Heart left ventricle (tissue), 16 donors: ENCODE data around the gene INO80. TPM values are rescaled to one million over a fixed set of nuclear protein-coding genes. Genes with fewer than 3 reads are reported as not detected.
A peak's percentile ranks its signal among the peaks of the same experiment; 100 is the strongest.

ENCODE experiments used
- ATAC-seq, 4 donors: fragments of 200-7000 bp; cut with Tn5 transposase; one replicate each; pipeline ENCODE4 v1.9.1; 2020 to 2022; ENCODE audit warnings: moderate library complexity in 4 of 4, mild to moderate bottlenecking in 3 of 4, moderate number of reproducible peaks in 1 of 4
- DNase-seq, 5 donors: peaks; one replicate each; pipeline ENCODE4 v3.0.0-alpha.2; 2020
- H3K27ac ChIP-seq, 12 donors: fragments of 200-600 bp; sonication (generic) in 4 of 12; one replicate each; pipeline versions ENCODE4 v1.5.0 to v1.8.0; 2016 to 2022; ENCODE audit warnings: mild to moderate bottlenecking in 2 of 12
- H3K27me3 ChIP-seq, 9 donors: fragments of 200-600 bp; sonication (generic) in 2 of 9; one replicate each; pipeline versions ENCODE4 v1.5.1 to v1.8.0; 2016 to 2022; ENCODE audit warnings: mild to moderate bottlenecking in 3 of 9
- H3K36me3 ChIP-seq, 9 donors: fragments of 200-600 bp; sonication (generic) in 2 of 9; one replicate each; pipeline versions ENCODE4 v1.5.0 to v1.8.0; 2018 to 2022; ENCODE audit warnings: mild to moderate bottlenecking in 2 of 9
- H3K4me1 ChIP-seq, 12 donors: fragments of 200-600 bp; sonication (generic) in 4 of 12; one replicate each; pipeline versions ENCODE4 v1.5.0 to v1.8.0; 2016 to 2022; ENCODE audit warnings: mild to moderate bottlenecking in 3 of 12
- H3K4me3 ChIP-seq, 12 donors: fragments of 200-600 bp; sonication (generic) in 4 of 12; one replicate each; pipeline versions ENCODE4 v1.5.0 to v1.8.0; 2017 to 2022; ENCODE audit warnings: mild to moderate bottlenecking in 9 of 12, moderate library complexity in 4 of 12
- H3K9me3 ChIP-seq, 12 donors: fragments of 200-600 bp; sonication (generic) in 4 of 12; one replicate each; pipeline versions ENCODE4 v1.5.0 to v1.8.0; 2016 to 2022; ENCODE audit warnings: mild to moderate bottlenecking in 1 of 12
- POLR2A ChIP-seq, 2 donors: fragments of 450-650 bp; IDR thresholded peaks; one replicate each; pipeline ENCODE4 v1.6.1; 2017; ENCODE audit warnings: antibody characterized with exemption in 2 of 2, mild to moderate bottlenecking in 2 of 2, moderate library complexity in 2 of 2
- WGBS, 4 donors: extraction: QIAGEN DNeasy Blood & Tissue Kit in 2 of 4; methylation state at CpG; one replicate each; pipeline versions ENCODE4 v1.1.5 to v1.1.7; 2013 to 2018; 5-methylcytosine and 5-hydroxymethylcytosine counted together
- intact Hi-C, 10 donors: fragments of 100-400 bp; cut with DNase I; formaldehyde crosslinking; loops; one replicate each; pipeline versions ENCODE4 v1.11.1 to v1.14.2; 2022
- polyA plus RNA-seq, 2 donors: library from polyadenylated mRNA; stranded (reverse); fragments of 200-250 nt; gene quantifications; one replicate each; pipeline ENCODE4 v1.2.3, GENCODE V29; 2013
- total RNA-seq, 9 donors: library from RNA; depleted of rRNA in 2 of 9; stranded (reverse); fragments of >200 nt in 2 of 9; fragmentation: NEBNext Ultra II Directional in 3 of 9; extraction: Animal tissue kit (Norgen Biotek cat#: 25700) in 3 of 9; gene quantifications; one replicate each; pipeline versions ENCODE4 v1.1.0 to v1.2.4, GENCODE V29; 2016 to 2023
- TF ChIP-seq, protein P1 (sequence below), 12 donors: fragments of 200-600 bp; sonication (generic) in 4 of 12; IDR thresholded peaks; one replicate each; pipeline versions ENCODE4 v1.5.0 to v1.8.0; 2018 to 2022; ENCODE audit warnings: antibody characterized with exemption in 12 of 12, mild to moderate bottlenecking in 5 of 12
- donor health status: ischemic (EF 13 %, LVEDD 7.1; RV severe dilation, severe dysfunction).
- donor health status: healthy with polysubstance abuse.
- donor health status: DM: no; HTN: yes; CAD: no.
- donor health status: DM: no; HTN: no; CAD: no.
- donor health status: ischemic (EF 25% LVEDD 6.9; RV normal size, moderate dysfunction).
- donor health status: ischemic (EF 25% LVEDD 5.7; RV mildly dilated, moderate dysfunction).
- donor health status: healthy.
- donor health status: DM: yes; HTN: yes; CAD: no.
- donor health status: ischemic (EF 35%, LVEDD 5.7; RV mildly dilated, moderate dysfunction).
- donor health status: nonischemic (EF 11% LVEDD 7.7; RV severe dilation, severe dysfunction).
- donor health status: DM: yes; HTN: yes; CAD: no.
- donor health status: PGD.
- donor health status: ischemic (EF 29% LVEDD 5.4; RV normal size, mild dysfunction).
- donor health status: nonischemic (EF 23%, LVEDD 6.1; RV moderate dilation, normal function).

INO80 gene
- total and polyA plus RNA-seq, 11 donors = 4.7 to 20.9 (median 12.6) TPM

DNA sequence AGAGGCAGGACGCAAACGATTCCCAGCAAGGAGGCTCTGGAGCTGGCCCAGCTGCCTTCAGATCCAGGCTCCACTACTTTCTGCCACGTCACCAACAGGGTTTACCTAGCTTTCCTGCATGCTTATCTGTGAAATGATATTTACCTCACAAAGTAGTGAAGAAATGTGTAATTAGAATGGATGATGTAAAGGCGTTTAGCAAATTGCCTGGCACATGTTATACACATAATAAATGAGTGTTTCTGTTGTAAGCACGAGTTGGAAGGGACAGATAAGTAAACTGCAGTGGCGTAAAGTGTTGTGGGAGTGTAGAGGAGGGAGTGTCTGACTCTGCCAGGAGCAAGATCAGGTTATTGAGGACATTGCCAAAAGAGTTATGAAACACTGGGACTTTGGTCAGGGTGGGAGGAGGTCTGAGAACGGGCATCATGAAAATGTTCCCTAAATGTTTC, 166.3 kb downstream of the INO80 start:
- ATAC-seq = no peak
- H3K27me3 ChIP-seq = no peaks in the 10 kb centered on the region
- H3K27ac ChIP-seq = no peak overlapping the region
- H3K4me1 ChIP-seq = peaks cover 0 to 21% (median 8%) of the 10 kb centered on the region in 12 donors
- 65 to 74% (median 65%) methylated on average over 7 of the region's 7 CpGs for WGBS, 4 donors
- H3K36me3 ChIP-seq = no peaks in the 10 kb centered on the region
- no peak overlapping the region for H3K4me3 ChIP-seq
- H3K9me3 ChIP-seq = no peaks in the 10 kb centered on the region
- intact Hi-C loops = loop anchor here in 2 of 10 donors (5.0 to 10.0 kb wide), 2 partner anchors 63 to 65 kb away; no protein-coding TSS in a partner anchor
- peak in 1 of 5 donors; percentile 4 for DNase-seq
- TF ChIP-seq, protein P1, sequence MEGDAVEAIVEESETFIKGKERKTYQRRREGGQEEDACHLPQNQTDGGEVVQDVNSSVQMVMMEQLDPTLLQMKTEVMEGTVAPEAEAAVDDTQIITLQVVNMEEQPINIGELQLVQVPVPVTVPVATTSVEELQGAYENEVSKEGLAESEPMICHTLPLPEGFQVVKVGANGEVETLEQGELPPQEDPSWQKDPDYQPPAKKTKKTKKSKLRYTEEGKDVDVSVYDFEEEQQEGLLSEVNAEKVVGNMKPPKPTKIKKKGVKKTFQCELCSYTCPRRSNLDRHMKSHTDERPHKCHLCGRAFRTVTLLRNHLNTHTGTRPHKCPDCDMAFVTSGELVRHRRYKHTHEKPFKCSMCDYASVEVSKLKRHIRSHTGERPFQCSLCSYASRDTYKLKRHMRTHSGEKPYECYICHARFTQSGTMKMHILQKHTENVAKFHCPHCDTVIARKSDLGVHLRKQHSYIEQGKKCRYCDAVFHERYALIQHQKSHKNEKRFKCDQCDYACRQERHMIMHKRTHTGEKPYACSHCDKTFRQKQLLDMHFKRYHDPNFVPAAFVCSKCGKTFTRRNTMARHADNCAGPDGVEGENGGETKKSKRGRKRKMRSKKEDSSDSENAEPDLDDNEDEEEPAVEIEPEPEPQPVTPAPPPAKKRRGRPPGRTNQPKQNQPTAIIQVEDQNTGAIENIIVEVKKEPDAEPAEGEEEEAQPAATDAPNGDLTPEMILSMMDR (IDR thresholded peaks at IDR 0.05) = no peak
- TF ChIP-seq POLR2A (IDR thresholded peaks at IDR 0.05) = no peak

DNA sequence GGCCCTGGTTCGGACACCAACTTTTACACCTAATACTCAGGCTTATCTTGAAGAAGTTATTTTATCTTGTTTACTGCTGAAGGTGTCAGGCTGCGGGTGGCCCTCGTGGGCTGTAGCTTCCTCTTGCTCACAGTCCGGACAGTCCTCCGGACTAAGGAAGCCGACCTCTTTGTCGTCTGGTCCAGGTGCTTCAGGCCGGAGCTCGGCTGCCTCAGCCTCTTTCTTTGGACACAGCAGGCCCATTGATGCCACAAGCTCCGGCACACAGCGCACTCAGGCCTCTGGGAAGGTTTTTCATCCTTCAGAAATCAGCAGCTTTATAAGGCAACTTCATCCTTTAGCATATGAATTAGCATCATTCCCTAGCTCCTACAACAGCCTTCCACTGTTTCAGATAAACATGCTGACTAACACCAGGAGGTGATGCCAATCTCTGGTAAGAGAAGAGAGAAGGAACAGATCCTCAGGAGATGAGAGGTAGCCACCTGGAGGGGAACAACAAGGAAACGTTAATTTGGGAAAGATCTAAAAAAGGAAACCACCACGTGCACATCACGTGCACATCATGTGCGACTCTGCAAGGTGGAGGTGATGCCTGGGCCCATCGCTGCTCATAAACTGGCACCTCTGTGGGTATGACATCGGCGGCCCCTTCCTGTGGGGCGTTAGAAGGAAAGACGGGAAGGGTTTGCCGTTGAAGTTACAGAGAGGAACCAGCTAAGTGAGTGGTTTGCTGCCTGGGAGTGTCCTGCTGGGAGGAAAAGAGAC, 167.2 kb downstream of the INO80 start:
- H3K4me1 ChIP-seq = peaks cover 0 to 17% (median 8%) of the 10 kb centered on the region in 12 donors
- no peaks in the 10 kb centered on the region for H3K36me3 ChIP-seq
- WGBS, 4 donors = 60 to 64% (median 63%) methylated on average over 21 of the region's 21 CpGs
- H3K9me3 ChIP-seq = no peaks in the 10 kb centered on the region
- no peak overlapping the region for H3K27ac ChIP-seq
- no peak for ATAC-seq
- no peak for TF ChIP-seq POLR2A (IDR thresholded peaks at IDR 0.05)
- TF ChIP-seq, protein P1 (IDR thresholded peaks at IDR 0.05) = no peak
- H3K4me3 ChIP-seq = no peak overlapping the region
- H3K27me3 ChIP-seq = no peaks in the 10 kb centered on the region
- intact Hi-C loops = loop anchor here in 1 of 10 donors (10.0 kb wide), 1 partner anchor 66 kb away; no protein-coding TSS in a partner anchor
- DNase-seq = peak in 3 of 5 donors; percentile 7 to 16 (median 16)

DNA sequence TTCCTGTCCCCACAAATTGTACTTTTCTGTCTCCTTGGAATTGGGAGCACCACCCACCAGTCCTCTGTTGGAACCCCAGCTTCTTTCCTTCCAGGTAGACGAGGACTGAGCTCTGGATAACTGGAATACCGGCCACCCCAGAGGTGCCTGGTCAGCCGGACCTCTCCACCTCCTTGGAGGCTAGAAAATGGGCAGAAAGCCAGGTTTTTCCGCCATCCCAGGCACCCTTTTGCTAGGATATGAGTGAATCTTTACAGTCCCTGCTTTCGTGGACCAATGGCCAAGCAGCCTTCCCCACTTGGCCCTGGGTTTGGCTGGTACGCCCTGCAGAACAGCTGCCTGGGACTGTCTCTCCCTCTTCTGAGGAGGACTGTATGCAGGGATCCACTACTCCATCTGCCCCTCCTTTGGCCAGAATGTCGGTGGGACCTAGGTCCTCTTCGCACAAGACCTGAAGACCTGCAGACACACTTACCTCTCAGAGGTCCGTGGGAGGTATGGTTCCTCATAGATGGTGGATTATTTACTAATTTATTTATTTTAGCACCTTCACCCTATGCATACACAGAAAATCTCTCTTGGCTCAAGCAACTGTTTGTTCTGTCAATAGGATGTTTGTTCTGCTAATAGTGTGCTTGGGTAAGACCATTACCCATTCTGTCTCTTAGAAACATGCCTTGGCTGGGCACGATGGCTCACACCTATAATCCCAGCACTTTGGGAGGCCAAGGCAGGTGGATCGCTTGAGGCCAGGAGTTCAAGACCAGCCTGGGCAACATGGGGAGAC, 171.4 kb downstream of the INO80 start:
- H3K27ac ChIP-seq = no peak overlapping the region
- DNase-seq (peak in 1 of 5 donors; percentile 23), ATAC-seq (no peak)
- no peaks in the 10 kb centered on the region for H3K9me3 ChIP-seq
- H3K4me3 ChIP-seq = no peak overlapping the region
- 93 to 99% (median 94%) methylated on average over 11 of the region's 11 CpGs for WGBS, 4 donors
- no peaks in the 10 kb centered on the region for H3K36me3 ChIP-seq
- intact Hi-C loops = loop anchor here in 7 of 10 donors (5.0 to 10.0 kb wide), 3 partner anchors 37 to 73 kb away; no protein-coding TSS in a partner anchor
- peaks cover 6 to 39% (median 30%) of the 10 kb centered on the region in 12 donors for H3K4me1 ChIP-seq
- no peak for TF ChIP-seq POLR2A (IDR thresholded peaks at IDR 0.05)
- TF ChIP-seq, protein P1 (IDR thresholded peaks at IDR 0.05) = no peak
- no peaks in the 10 kb centered on the region for H3K27me3 ChIP-seq
